Heart right ventricle (tissue), 16 donors: ENCODE results near the gene SEMA3D. TPM values are rescaled to one million over a fixed set of nuclear protein-coding genes. Genes with fewer than 3 reads are reported as not detected.

Source experiments
- ATAC-seq, 8 donors: fragments of 200-7000 bp; cut with Tn5 transposase; one replicate each; pipeline ENCODE4 v1.9.1; 2020; ENCODE audit warnings: mild to moderate bottlenecking in 8 of 8, moderate library complexity in 8 of 8, moderate number of reproducible peaks in 1 of 8
- DNase-seq, 2 donors: peaks; one replicate each; pipeline ENCODE4 v3.0.0-alpha.2; 2020
- H3K27ac ChIP-seq, 10 donors: fragments of 200-600 bp; sonication (generic) in 2 of 10; one replicate each; pipeline versions ENCODE4 v1.5.0 to v1.8.0; 2020 to 2022; ENCODE audit warnings: mild to moderate bottlenecking in 3 of 10
- H3K27me3 ChIP-seq, 7 donors: fragments of 200-600 bp; one replicate each; pipeline ENCODE4 v1.8.0; 2021 to 2022; ENCODE audit warnings: mild to moderate bottlenecking in 2 of 7
- H3K36me3 ChIP-seq, 9 donors: fragments of 200-600 bp; sonication (generic) in 1 of 9; one replicate each; pipeline versions ENCODE4 v1.5.0 to v1.8.0; 2020 to 2022; ENCODE audit warnings: mild to moderate bottlenecking in 2 of 9
- H3K4me1 ChIP-seq, 9 donors: fragments of 200-600 bp; sonication (generic) in 1 of 9; one replicate each; pipeline versions ENCODE4 v1.5.0 to v1.8.0; 2020 to 2022; ENCODE audit warnings: mild to moderate bottlenecking in 4 of 9
- H3K4me3 ChIP-seq, 10 donors: fragments of 200-600 bp; sonication (generic) in 2 of 10; one replicate each; pipeline versions ENCODE4 v1.5.0 to v1.8.0; 2020 to 2022; ENCODE audit warnings: mild to moderate bottlenecking in 7 of 10, moderate library complexity in 2 of 10
- H3K9me3 ChIP-seq, 11 donors: fragments of 200-600 bp in 10 of 11; sonication (generic) in 2 of 11; one replicate each; pipeline versions ENCODE4 v1.5.0 to v1.8.0; 2013 to 2022; ENCODE audit warnings: mild to moderate bottlenecking in 2 of 11, control low read depth in 1 of 11, moderate library complexity in 1 of 11
- WGBS, 2 donors: extraction: QIAGEN DNeasy Blood & Tissue Kit; methylation state at CpG; one replicate each; pipeline ENCODE4 v1.1.7; 2013; ENCODE audit warnings: inconsistent platforms in 1 of 2; 5-methylcytosine and 5-hydroxymethylcytosine counted together
- intact Hi-C, 10 donors: fragments of 100-400 bp; cut with DNase I; formaldehyde crosslinking; loops; one replicate each; pipeline versions ENCODE4 v1.11.1 to v1.14.2; 2022
- long read RNA-seq, 3 donors: library from polyadenylated mRNA; unstranded; transcript quantifications; one replicate each; pipeline ENCODE4 v2.0.0, GENCODE V29; 2020 to 2021
- polyA plus RNA-seq, 2 donors: library from polyadenylated mRNA; stranded (reverse); fragments of 200-250 nt; gene quantifications; one replicate each; pipeline ENCODE4 v1.2.3, GENCODE V29; 2013
- total RNA-seq, 10 donors: library from RNA; stranded (reverse); fragmentation: NEBNext Ultra II Directional in 3 of 10; extraction: Animal tissue kit (Norgen Biotek cat#: 25700) in 3 of 10; gene quantifications; one replicate each; pipeline versions ENCODE4 v1.2.1 to v1.2.4, GENCODE V29; 2021 to 2023
- TF ChIP-seq, protein P1 (sequence below), 9 donors: fragments of 200-600 bp; sonication (generic) in 2 of 9; IDR thresholded peaks; one replicate each; pipeline versions ENCODE4 v1.5.0 to v1.8.0; 2021 to 2022; ENCODE audit warnings: antibody characterized with exemption in 9 of 9, mild to moderate bottlenecking in 5 of 9, moderate library complexity in 1 of 9
- donor health status: Arrhythmogenic right ventricular cardiomyopathy.
- donor health status: ischemic (EF 13 %, LVEDD 7.1; RV severe dilation, severe dysfunction).
- donor health status: healthy with polysubstance abuse.
- donor health status: DM: no; HTN: yes; CAD: no.
- donor health status: DM: no; HTN: no; CAD: no.
- donor health status: ischemic (EF 25% LVEDD 6.9; RV normal size, moderate dysfunction).
- donor health status: ischemic (EF 25% LVEDD 5.7; RV mildly dilated, moderate dysfunction).
- donor health status: healthy.
- donor health status: DM: yes; HTN: yes; CAD: no.
- donor health status: Ischemic cardiomyopathy.
- donor health status: ischemic (EF 35%, LVEDD 5.7; RV mildly dilated, moderate dysfunction).
- donor health status: nonischemic (EF 11% LVEDD 7.7; RV severe dilation, severe dysfunction).
- donor health status: DM: yes; HTN: yes; CAD: no.
- donor health status: PGD.
- donor health status: ischemic (EF 29% LVEDD 5.4; RV normal size, mild dysfunction).
- donor health status: nonischemic (EF 23%, LVEDD 6.1; RV moderate dilation, normal function).

Gene SEMA3D
- 1 to 10 TPM in 6 of 10 donors, under 1 TPM in 4; 0.30 to 3.5 (median 1.2) TPM for total RNA-seq
- polyA plus RNA-seq, result under 1 TPM; 0.10 to 0.37 TPM
- long read RNA-seq, donor 1, result 0 reads
- long read RNA-seq, donor 2, result 0 reads
- long read RNA-seq, donor 3, partial matches to known transcripts, result 0 of 3 reads
- long read RNA-seq, donor 3, other reads (novel, unspliced or antisense), result 3 of 3 reads

DNA sequence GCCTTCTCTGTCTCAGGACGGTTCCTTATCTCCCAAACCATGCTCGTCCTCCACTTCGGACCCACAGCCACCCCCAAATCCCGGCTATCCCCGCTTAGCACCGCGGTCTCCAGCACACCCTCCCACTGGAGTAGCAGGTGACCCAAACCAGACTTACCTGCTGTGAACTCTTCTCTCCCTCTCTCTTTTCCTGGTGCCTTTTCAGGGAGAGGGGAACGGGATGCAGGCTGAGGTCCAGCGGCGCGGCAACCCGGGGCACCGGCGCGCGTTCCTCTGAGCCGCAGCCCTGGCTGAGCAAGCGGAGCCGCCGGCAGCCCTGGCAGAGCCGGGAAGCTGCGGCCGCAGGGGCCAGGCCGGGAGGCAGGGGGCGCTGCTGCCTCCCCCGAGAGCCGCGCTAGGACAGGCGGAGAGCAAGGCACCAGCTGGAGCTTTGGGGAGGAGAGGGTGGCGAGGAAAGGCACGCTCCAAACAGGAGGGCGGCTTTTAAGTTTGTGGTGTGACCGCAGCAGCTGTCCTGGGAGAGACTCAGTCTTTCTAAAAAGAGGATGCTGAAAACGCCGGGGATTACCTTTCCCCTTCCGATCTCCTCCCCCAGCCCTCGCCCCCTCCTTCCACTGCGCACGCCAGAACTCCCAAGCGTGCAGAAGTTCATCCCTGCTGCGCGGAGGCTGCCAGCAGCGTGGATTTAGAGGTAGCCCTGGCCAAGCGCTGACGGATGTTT, at the start of gene SEMA3D:
SEMA3D (minus strand) TSS at position 536 of the 721 bp plus-strand sequence. CDS start 65,165 bp downstream, outside the sequence.
- intact Hi-C loops, result loop anchor here in 9 of 10 donors (5.0 to 10.0 kb wide), 4 partner anchors 82 to 144 kb away; no protein-coding TSS in a partner anchor
- Histone ChIP-seq H3K36me3 (no peaks in the 10 kb centered on the region), H3K27me3 (peaks cover 0 to 50% (median 43%) of the 10 kb centered on the region in 7 donors), H3K27ac (peak within 1 kb of the TSS in 5 of 10 donors; percentile 14 to 61 (median 46)), H3K4me3 (peak within 1 kb of the TSS; percentile 9 to 66 (median 52)), H3K4me1 (peaks cover 0 to 21% (median 11%) of the 10 kb centered on the region in 9 donors), H3K9me3 (no peaks in the 10 kb centered on the region)
- WGBS, 2 donors, result 0 to 1% methylated on average over 44 to 45 of the region's 45 CpGs
- ATAC-seq (peak; percentile 92 to 97 (median 93)), DNase-seq (peak; percentile 52 to 67)
- TF ChIP-seq, protein P1, sequence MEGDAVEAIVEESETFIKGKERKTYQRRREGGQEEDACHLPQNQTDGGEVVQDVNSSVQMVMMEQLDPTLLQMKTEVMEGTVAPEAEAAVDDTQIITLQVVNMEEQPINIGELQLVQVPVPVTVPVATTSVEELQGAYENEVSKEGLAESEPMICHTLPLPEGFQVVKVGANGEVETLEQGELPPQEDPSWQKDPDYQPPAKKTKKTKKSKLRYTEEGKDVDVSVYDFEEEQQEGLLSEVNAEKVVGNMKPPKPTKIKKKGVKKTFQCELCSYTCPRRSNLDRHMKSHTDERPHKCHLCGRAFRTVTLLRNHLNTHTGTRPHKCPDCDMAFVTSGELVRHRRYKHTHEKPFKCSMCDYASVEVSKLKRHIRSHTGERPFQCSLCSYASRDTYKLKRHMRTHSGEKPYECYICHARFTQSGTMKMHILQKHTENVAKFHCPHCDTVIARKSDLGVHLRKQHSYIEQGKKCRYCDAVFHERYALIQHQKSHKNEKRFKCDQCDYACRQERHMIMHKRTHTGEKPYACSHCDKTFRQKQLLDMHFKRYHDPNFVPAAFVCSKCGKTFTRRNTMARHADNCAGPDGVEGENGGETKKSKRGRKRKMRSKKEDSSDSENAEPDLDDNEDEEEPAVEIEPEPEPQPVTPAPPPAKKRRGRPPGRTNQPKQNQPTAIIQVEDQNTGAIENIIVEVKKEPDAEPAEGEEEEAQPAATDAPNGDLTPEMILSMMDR (IDR thresholded peaks at IDR 0.05), result peak; percentile 24 to 81 (median 72)

- no peaks in the 10 kb centered on the region for H3K27me3 ChIP-seq
- intact Hi-C loops, result no loop called here
Measured at GRCh38 chr7:85234730-85235129, 47.9 kb upstream of the SEMA3D start.

GRCh38 chr7:85232068-85232467, 45.2 kb upstream of the SEMA3D start:
- Histone ChIP-seq H3K9me3 (peaks cover 0 to 6% (median 0%) of the 10 kb centered on the region in 11 donors), H3K27ac (no peak overlapping the region), H3K4me1 (no peaks in the 10 kb centered on the region), H3K4me3 (no peak overlapping the region), H3K27me3 (no peaks in the 10 kb centered on the region), H3K36me3 (no peaks in the 10 kb centered on the region)
- ATAC-seq (no peak), DNase-seq (no peak)
- 72 to 73% methylated on average over 2 of the region's 2 CpGs for WGBS, 2 donors
- TF ChIP-seq, protein P1 (IDR thresholded peaks at IDR 0.05), result no peak
- intact Hi-C loops, result no loop called here

More at GRCh38 chr7:85234730-85235129, 47.9 kb upstream of the SEMA3D start:
- WGBS, 2 donors, result 55 to 66% methylated on average over 3 of the region's 3 CpGs
- DNase-seq (no peak), ATAC-seq (no peak)
- peaks cover 0 to 6% (median 0%) of the 10 kb centered on the region in 11 donors for H3K9me3 ChIP-seq
- H3K27ac ChIP-seq, result no peak overlapping the region
- H3K36me3 ChIP-seq, result no peaks in the 10 kb centered on the region
- H3K4me1 ChIP-seq, result no peaks in the 10 kb centered on the region
- TF ChIP-seq, protein P1 (IDR thresholded peaks at IDR 0.05), result no peak
- no peak overlapping the region for H3K4me3 ChIP-seq

- Histone ChIP-seq H3K36me3 (no peaks in the 10 kb centered on the region), H3K4me1 (no peaks in the 10 kb centered on the region), H3K27me3 (no peaks in the 10 kb centered on the region), H3K4me3 (no peak overlapping the region), H3K9me3 (peaks cover 0 to 6% (median 0%) of the 10 kb centered on the region in 11 donors), H3K27ac (no peak overlapping the region)
- no peak for DNase-seq
- intact Hi-C loops, result no loop called here
- TF ChIP-seq, protein P1 (IDR thresholded peaks at IDR 0.05), result no peak
- ATAC-seq, result no peak
- 79 to 91% methylated on average over 3 of the region's 3 CpGs for WGBS, 2 donors
Measured at GRCh38 chr7:85230623-85231022, 43.8 kb upstream of the SEMA3D start.
